T-helper 1 cell treated with Interleukin-12 subunit alpha and Interleukin-12 subunit beta and Interleukin-4 antibody, amounts not matched to agents 30 μg/mL and 1 μg/mL, for 36 hours (primary cell): ENCODE measurements around the gene RPL7L1.
"Not testable (repeated sequence)": the region's sequence is repeated elsewhere in the genome, so short reads cannot be mapped to it uniquely, and the experiment has no call there.

Source experiments
- H3K27ac Mint-ChIP-seq: one replicate; pipeline ENCODE4 v1.8.0; 2021; ENCODE audit warnings: mild to moderate bottlenecking, mixed read lengths
- H3K27me3 Mint-ChIP-seq: one replicate; pipeline ENCODE4 v1.8.0; 2021; ENCODE audit warnings: low read depth, mixed read lengths
- H3K36me3 Mint-ChIP-seq: one replicate; pipeline ENCODE4 v1.8.0; 2021; ENCODE audit warnings: low read depth, mixed read lengths
- H3K4me1 Mint-ChIP-seq: one replicate; pipeline ENCODE4 v1.8.0; 2021; ENCODE audit warnings: low read depth, mixed read lengths
- H3K4me3 Mint-ChIP-seq: one replicate; pipeline ENCODE4 v1.8.0; 2021; ENCODE audit warnings: mild to moderate bottlenecking, moderate library complexity, mixed read lengths
- H3K9me3 Mint-ChIP-seq: one replicate; pipeline ENCODE4 v1.8.0; 2021; ENCODE audit warnings: mixed read lengths

The RPL7L1 gene

DNA sequence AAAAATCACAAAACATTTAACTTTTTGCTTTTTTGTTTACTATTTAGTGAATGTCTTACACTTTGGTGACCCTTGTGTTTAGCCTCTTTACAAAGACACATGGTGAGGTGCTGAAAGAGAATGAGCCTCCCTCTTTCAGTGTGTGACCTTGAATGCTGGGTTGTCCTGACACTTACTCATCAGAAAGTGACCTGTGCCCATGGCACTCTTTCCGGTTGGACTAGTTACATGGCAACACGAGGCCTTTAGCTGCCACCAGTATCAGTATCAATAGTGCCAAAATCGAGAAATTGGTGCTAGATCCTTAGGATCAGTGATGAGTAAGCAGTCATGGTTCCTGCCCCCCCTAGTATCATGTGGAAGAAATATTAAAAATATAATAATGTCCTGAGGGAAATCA is 1.7 kb upstream of the RPL7L1 start:
- Mint-ChIP-seq H3K27ac (no peak overlapping the region), H3K27me3 (no peaks in the 10 kb centered on the region), H3K36me3 (peaks cover 9% of the 10 kb centered on the region), H3K9me3 (no peaks in the 10 kb centered on the region), H3K4me3 (no peak overlapping the region), H3K4me1 (peaks cover 4% of the 10 kb centered on the region)

DNA sequence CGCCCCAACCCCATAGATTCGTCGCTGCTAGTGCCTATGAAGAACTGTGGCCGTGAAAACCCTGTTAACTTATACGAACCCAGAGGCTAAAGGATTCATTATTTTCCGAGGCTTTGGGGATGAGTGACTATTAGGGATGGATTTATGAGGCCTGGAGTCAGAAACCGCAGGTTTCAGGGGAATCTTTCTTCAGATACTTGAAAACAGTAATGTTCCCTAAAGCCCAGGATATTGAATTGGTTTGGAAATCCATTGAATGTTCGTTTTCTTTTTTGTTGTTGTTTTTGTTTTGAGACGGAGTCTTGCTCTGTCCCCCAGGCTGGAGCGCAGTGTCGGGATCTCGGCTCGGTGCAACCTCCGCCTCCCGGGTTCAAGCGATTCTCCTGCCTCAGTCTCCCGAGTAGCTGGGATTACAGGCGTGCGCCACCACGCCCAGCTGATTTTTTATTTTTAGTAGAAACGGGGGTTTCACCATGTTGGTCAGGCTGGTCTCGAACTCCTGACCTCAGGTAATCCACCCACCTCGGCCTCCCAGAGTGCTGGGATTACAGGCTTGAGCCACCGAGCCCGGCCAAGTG is 913 bp downstream of the RPL7L1 start:
- peak overlapping the region; percentile 99 for H3K27ac Mint-ChIP-seq
- not testable (repeated sequence) for H3K9me3 Mint-ChIP-seq, H3K4me1 Mint-ChIP-seq, H3K27me3 Mint-ChIP-seq
- H3K36me3 Mint-ChIP-seq, result peaks cover 25% of the 10 kb centered on the region
- peak overlapping the region; percentile 99 for H3K4me3 Mint-ChIP-seq

GRCh38 chr6:42880871-42881270 is 1.5 kb downstream of the RPL7L1 start:
- H3K36me3 Mint-ChIP-seq, result peaks cover 29% of the 10 kb centered on the region
- H3K9me3 Mint-ChIP-seq, H3K4me1 Mint-ChIP-seq, H3K27me3 Mint-ChIP-seq: not testable (repeated sequence)
- H3K4me3 Mint-ChIP-seq, result peak overlapping the region; percentile 99
- H3K27ac Mint-ChIP-seq, result peak overlapping the region; percentile 99

GRCh38 chr6:42885702-42886101 is 6.3 kb downstream of the RPL7L1 start:
- peaks cover 12% of the 10 kb centered on the region for H3K4me1 Mint-ChIP-seq
- no peak overlapping the region for H3K27ac Mint-ChIP-seq
- peaks cover 34% of the 10 kb centered on the region for H3K36me3 Mint-ChIP-seq

GRCh38 chr6:42888201-42888600 is 8.8 kb downstream of the RPL7L1 start:
- peaks cover 31% of the 10 kb centered on the region for H3K36me3 Mint-ChIP-seq
- H3K27ac Mint-ChIP-seq, H3K4me3 Mint-ChIP-seq, H3K9me3 Mint-ChIP-seq, H3K27me3 Mint-ChIP-seq: not testable (repeated sequence)
- peaks cover 15% of the 10 kb centered on the region for H3K4me1 Mint-ChIP-seq

More at GRCh38 chr6:42885702-42886101, 6.3 kb downstream of the RPL7L1 start:
- H3K4me3 Mint-ChIP-seq, result no peak overlapping the region
- H3K9me3 Mint-ChIP-seq, result no peaks in the 10 kb centered on the region
- H3K27me3 Mint-ChIP-seq, result no peaks in the 10 kb centered on the region

DNA sequence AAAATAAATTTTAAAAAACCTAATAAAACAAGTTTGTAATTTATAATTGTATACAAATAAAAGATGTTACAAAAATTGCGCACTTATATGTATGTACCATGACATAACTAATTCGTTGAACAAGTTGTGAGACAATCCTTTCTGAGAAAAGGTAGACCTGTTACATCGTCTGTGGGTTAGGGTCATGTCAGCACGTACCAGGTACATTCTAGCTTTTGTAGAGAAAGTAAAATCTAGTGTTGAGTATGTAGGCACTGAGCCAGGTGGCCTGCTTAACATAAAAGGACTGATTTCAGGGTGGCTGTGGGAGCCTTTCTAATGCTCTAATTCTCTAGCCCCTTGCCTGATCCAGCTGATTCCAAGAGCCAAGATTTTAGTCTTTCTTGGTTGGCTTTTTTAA is 10.4 kb downstream of the RPL7L1 start:
- Mint-ChIP-seq H3K4me3 (peak overlapping the region; percentile 92), H3K36me3 (peaks cover 18% of the 10 kb centered on the region), H3K4me1 (peaks cover 14% of the 10 kb centered on the region), H3K27me3 (no peaks in the 10 kb centered on the region), H3K9me3 (no peaks in the 10 kb centered on the region), H3K27ac (peak overlapping the region; percentile 92)

DNA sequence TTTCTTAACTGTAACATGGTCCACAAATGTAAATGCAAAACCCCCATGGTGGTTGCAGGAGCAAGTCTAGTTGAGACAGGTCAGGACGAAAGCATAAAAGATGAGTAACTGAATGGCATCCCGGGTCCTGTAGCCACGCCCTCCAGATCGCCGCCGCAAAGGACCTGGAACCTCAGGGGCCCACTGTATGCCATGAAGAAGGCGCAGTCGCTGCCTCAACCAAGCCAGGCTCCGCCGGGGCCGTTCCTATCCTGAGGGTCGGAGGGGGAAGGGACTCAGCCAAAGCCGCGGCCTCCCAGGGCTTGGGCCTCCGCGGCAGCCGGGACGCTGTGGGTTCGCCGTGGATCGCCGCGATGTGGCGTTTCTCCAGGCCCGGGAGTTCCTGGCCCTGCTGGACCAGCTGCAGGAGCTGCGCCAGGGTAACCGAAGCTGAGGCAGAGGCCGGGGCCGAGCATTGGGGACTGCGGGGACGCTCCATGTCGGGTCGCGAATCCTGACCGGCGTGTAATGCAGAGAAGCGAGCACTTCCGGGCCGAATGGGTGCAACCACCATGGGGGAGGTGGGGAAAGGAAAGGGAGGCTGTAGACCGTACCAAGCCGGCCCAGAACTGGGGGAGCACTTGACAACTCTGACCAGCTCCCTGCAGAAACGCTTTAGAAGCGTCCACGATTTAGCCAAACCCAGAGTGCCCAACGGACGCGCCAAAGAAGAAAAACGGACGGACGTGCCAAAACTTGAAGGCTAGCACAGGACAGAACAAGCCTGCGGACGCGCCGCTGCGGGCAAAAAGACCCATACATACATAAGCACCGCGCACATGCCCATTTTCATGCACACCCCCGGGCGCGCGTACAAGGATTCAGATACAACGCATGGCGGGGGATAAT is 11.1 kb downstream of the RPL7L1 start:
- H3K4me1 Mint-ChIP-seq, result peaks cover 14% of the 10 kb centered on the region
- H3K27ac Mint-ChIP-seq, result peak overlapping the region; percentile 92
- peaks cover 17% of the 10 kb centered on the region for H3K36me3 Mint-ChIP-seq
- no peaks in the 10 kb centered on the region for H3K27me3 Mint-ChIP-seq
- H3K9me3 Mint-ChIP-seq, result no peaks in the 10 kb centered on the region
- H3K4me3 Mint-ChIP-seq, result peak overlapping the region; percentile 92

DNA sequence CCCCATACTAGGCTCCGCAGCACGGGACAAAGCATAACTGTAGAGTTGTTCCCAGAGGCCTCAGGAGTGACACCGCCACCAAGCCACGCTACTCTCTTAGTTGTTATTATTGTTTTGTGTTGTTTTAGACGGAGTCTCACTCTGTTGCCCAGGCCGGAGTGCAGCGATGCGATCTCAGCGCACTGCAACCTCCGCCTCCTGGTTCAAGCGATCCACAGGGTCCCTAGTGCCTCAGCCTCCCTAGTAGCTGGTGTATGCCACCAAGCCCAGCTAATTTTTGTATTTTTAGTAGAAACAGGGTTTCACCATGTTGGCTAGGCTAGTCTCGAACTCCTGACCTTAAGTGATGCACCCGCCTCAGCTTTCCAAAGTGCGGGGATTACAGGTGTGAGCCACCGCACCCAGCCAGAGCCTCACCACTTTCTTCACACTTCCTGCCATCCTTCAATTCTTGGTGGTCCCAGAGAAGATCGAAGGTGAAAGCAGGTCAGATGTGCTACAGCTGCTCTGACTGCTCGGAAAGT is 11.8 kb downstream of the RPL7L1 start:
- Mint-ChIP-seq H3K4me1 (peaks cover 14% of the 10 kb centered on the region), H3K27me3 (no peaks in the 10 kb centered on the region), H3K9me3 (no peaks in the 10 kb centered on the region), H3K36me3 (peaks cover 10% of the 10 kb centered on the region), H3K27ac (peak overlapping the region; percentile 92), H3K4me3 (peak overlapping the region; percentile 92)

DNA sequence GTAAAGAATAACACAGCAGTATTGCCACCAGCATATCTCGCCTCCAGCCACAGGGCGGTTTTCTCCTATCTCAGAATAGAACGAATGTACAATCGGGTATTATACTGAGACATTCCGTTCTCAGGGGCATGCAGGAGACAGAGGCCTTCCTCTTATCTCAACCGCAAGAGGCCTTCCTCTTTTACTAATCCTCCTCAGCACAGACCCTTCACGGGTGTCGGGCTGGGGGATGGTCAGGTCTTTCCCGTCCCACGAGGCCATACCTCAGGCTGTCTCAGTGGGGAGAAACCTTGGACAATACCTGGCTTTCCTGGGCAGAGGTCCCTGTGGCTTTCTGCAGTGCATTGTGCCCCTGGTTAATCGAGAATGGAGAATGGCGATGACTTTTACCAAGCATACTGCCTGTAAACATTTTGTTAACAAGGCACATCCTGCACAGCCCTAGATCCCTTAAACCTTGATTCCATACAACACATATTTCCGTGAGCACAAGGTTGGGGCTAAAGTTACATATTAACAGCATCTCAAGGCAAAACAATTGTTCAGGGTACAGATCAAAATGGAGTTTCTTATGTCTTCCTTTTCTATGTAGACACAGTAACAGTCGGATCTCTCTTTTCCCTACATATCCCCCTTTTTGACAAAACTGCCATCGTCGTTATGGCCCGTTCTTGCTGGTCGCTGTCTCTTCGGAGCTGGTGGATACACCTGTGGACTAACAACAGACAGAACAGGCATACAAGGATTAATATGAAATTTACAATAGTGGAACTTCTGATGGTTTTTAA is 14.8 kb downstream of the RPL7L1 start:
- not testable (repeated sequence) for H3K27ac Mint-ChIP-seq, H3K4me3 Mint-ChIP-seq, H3K27me3 Mint-ChIP-seq

GRCh38 chr6:42896178-42896719 is 16.8 kb downstream of the RPL7L1 start:
- Mint-ChIP-seq H3K4me3 (no peak overlapping the region), H3K27ac (no peak overlapping the region), H3K36me3 (no peaks in the 10 kb centered on the region), H3K9me3 (no peaks in the 10 kb centered on the region), H3K27me3 (peaks cover 5% of the 10 kb centered on the region), H3K4me1 (peaks cover 7% of the 10 kb centered on the region)

More for the DNA sequence above, 14.8 kb downstream of the RPL7L1 start:
- H3K9me3 Mint-ChIP-seq, H3K36me3 Mint-ChIP-seq: not testable (repeated sequence)
- H3K4me1 Mint-ChIP-seq, result peaks cover 17% of the 10 kb centered on the region

GRCh38 chr6:42898891-42899361 is 19.5 kb downstream of the RPL7L1 start:
- no peak overlapping the region for H3K27ac Mint-ChIP-seq
- no peaks in the 10 kb centered on the region for H3K9me3 Mint-ChIP-seq
- H3K4me1 Mint-ChIP-seq, result peaks cover 15% of the 10 kb centered on the region
- H3K27me3 Mint-ChIP-seq, result peaks cover 5% of the 10 kb centered on the region
- H3K36me3 Mint-ChIP-seq, result no peaks in the 10 kb centered on the region
- H3K4me3 Mint-ChIP-seq, result no peak overlapping the region

GRCh38 chr6:42899871-42900270 is 20.5 kb downstream of the RPL7L1 start:
- H3K36me3 Mint-ChIP-seq, result no peaks in the 10 kb centered on the region
- H3K4me1 Mint-ChIP-seq, result peaks cover 15% of the 10 kb centered on the region
- H3K27me3 Mint-ChIP-seq, result peaks cover 5% of the 10 kb centered on the region
- no peak overlapping the region for H3K27ac Mint-ChIP-seq
- H3K9me3 Mint-ChIP-seq, result no peaks in the 10 kb centered on the region
- no peak overlapping the region for H3K4me3 Mint-ChIP-seq

DNA sequence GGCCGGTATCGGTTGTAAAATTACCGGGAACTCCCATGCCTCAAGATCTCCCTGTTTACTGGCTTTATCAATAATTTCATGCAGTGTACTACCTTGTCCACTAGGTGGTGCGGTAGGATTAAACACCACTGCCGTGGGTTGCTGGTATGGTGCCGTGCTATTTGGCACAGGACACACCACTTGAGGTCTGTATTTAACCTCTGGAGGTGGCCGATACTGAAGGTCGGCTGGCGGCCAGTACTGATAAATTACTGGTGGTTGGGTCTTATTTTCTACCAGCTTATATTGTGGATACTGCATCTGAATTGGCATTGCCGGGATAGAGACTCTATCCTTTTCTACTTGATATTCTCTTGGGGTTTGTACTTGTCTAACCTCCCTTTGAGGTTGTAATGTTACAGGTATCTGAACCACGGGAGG is 22.1 kb downstream of the RPL7L1 start:
- peaks cover 15% of the 10 kb centered on the region for H3K4me1 Mint-ChIP-seq
- no peaks in the 10 kb centered on the region for H3K9me3 Mint-ChIP-seq
- no peak overlapping the region for H3K27ac Mint-ChIP-seq
- H3K4me3 Mint-ChIP-seq, result no peak overlapping the region
- H3K36me3 Mint-ChIP-seq, result no peaks in the 10 kb centered on the region
- H3K27me3 Mint-ChIP-seq, result peaks cover 5% of the 10 kb centered on the region
